K562 treated with DMSO at 1 percent for 4 hours (cell line): ENCODE data around the gene DEFB118. TPM values are rescaled to one million over a fixed set of nuclear protein-coding genes. Genes with fewer than 3 reads are reported as not detected.

Source experiments
- total RNA-seq: library from RNA; unstranded; fragments of 300-600 nt; gene quantifications from 2 replicates; pipeline ENCODE4 v1.2.3, GENCODE V29; 2022; ENCODE audit not compliant: insufficient read depth

DEFB118 gene
- not detected in 2 replicates for total RNA-seq

GRCh38 chr20:31368301-31368700 lies at the start of gene DEFB118:
TSS of gene DEFB118 (plus strand) at chr20:31368601. CDS start at chr20:31368651, 50 bp downstream.

GRCh38 chr20:31390490-31390889 lies 22.1 kb downstream of the DEFB118 start, which contains the start of gene DEFB119:
TSS of gene DEFB119 (minus strand) at chr20:31390590. CDS start at chr20:31390483, 107 bp downstream.

GRCh38 chr20:31406115-31406514 lies 37.7 kb downstream of the DEFB118 start, which contains the start of gene DEFB121:
TSS of gene DEFB121 (minus strand) at chr20:31406215. CDS start at chr20:31406152, 63 bp downstream.

Other genes starting within 250 kb of the DEFB118 start
- not detected in 2 replicates for gene DEFB115, start 110.9 kb upstream of the DEFB118 start, total RNA-seq
- not detected in 2 replicates for gene DEFB116, start 60.0 kb upstream of the DEFB118 start, total RNA-seq
- gene DEFB119, start 22.0 kb downstream of the DEFB118 start, total RNA-seq, result not detected in 2 replicates
- gene DEFB121, start 37.6 kb downstream of the DEFB118 start, total RNA-seq, result not detected in 2 replicates
- not detected in 2 replicates for gene DEFB123, start 72.0 kb downstream of the DEFB118 start, total RNA-seq
- gene DEFB124, start 106.5 kb downstream of the DEFB118 start, total RNA-seq, result not detected in 2 replicates
- not detected in 2 replicates for gene REM1, start 106.7 kb downstream of the DEFB118 start, total RNA-seq
- gene HM13, start 145.8 kb downstream of the DEFB118 start, total RNA-seq, result 168 and 174 TPM in 2 replicates
- gene ID1, start 236.7 kb downstream of the DEFB118 start, total RNA-seq, result 171 and 174 TPM in 2 replicates